Measurements from ENCODE around the gene PTOV1.

DNA sequence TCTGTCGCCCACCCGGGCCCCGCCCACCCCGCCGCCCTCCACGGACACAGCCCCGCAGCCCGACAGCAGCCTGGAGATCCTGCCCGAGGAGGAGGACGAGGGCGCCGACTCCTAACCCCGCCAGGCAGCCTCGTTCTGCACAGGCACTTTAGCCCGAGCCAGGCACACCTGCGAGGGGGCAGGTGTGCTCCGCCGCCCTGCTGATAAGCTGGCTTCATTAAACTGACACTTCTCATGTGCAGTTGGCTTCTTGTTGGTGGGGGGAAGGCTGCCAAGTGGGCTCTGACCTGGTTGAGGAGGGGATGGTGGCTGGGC is 37.5 kb downstream of the PTOV1 start:
- TF ChIP-seq, protein P1, sequence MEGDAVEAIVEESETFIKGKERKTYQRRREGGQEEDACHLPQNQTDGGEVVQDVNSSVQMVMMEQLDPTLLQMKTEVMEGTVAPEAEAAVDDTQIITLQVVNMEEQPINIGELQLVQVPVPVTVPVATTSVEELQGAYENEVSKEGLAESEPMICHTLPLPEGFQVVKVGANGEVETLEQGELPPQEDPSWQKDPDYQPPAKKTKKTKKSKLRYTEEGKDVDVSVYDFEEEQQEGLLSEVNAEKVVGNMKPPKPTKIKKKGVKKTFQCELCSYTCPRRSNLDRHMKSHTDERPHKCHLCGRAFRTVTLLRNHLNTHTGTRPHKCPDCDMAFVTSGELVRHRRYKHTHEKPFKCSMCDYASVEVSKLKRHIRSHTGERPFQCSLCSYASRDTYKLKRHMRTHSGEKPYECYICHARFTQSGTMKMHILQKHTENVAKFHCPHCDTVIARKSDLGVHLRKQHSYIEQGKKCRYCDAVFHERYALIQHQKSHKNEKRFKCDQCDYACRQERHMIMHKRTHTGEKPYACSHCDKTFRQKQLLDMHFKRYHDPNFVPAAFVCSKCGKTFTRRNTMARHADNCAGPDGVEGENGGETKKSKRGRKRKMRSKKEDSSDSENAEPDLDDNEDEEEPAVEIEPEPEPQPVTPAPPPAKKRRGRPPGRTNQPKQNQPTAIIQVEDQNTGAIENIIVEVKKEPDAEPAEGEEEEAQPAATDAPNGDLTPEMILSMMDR (IDR thresholded peaks at IDR 0.05), result no peak
- TF ChIP-seq POLR2A (IDR thresholded peaks at IDR 0.05), result no peak
- no peak for TF ChIP-seq POLR2AphosphoS5 (IDR thresholded peaks at IDR 0.05)

Measured in transverse colon (tissue), 4 donors.